NB4 (cell line): Measurements from ENCODE around the gene GDF3.

ENCODE experiments used
- DNase-seq: peaks from one replicate; pipeline ENCODE4 v3.0.0; 2010; ENCODE audit warnings: low read depth
- H3K4me3 ChIP-seq: one replicate; pipeline ENCODE4 v1.5.1; 2011; ENCODE audit warnings: mild to moderate bottlenecking, low read depth, low read length, moderate library complexity
- CTCF ChIP-seq: IDR thresholded peaks from one replicate; pipeline ENCODE4 v1.5.1; 2012; ENCODE audit warnings: low read depth, low read length
- MAX ChIP-seq: IDR thresholded peaks from 2 replicates; pipeline ENCODE4 v1.6.1; 2011; ENCODE audit warnings: low read depth, low read length
- MYC ChIP-seq: IDR thresholded peaks from 2 replicates; pipeline ENCODE4 v1.6.1; 2011; ENCODE audit warnings: low read depth, low read length
- POLR2A ChIP-seq: IDR thresholded peaks from 2 replicates; pipeline ENCODE4 v1.6.1; 2011; ENCODE audit warnings: mild to moderate bottlenecking; ENCODE audit not compliant: insufficient read length; ENCODE audit errors: extremely low read depth

GDF3 gene

GRCh38 chr12:7661741-7662140 lies 33.8 kb downstream of the GDF3 start:
- TF ChIP-seq MAX (no peak), MYC (no peak)
- H3K4me3 ChIP-seq: no peak overlapping the region

GRCh38 chr12:7656121-7656520 lies 39.5 kb downstream of the GDF3 start:
- TF ChIP-seq MAX (no peak), CTCF (no peak)
- no peak for DNase-seq
- H3K4me3 ChIP-seq: no peak overlapping the region

More at GRCh38 chr12:7661741-7662140, 33.8 kb downstream of the GDF3 start:
- no peak for DNase-seq

- TF ChIP-seq MYC: no peak
- TF ChIP-seq CTCF: no peak
- no peak for TF ChIP-seq POLR2A
- TF ChIP-seq MAX: no peak
- DNase-seq: no peak
- no peak overlapping the region for H3K4me3 ChIP-seq
Observed at GRCh38 chr12:7650091-7650490, 45.5 kb downstream of the GDF3 start.

GRCh38 chr12:7647071-7647470 lies 48.5 kb downstream of the GDF3 start:
- no peak for DNase-seq
- TF ChIP-seq POLR2A (no peak), MYC (no peak), CTCF (no peak), MAX (no peak)
- H3K4me3 ChIP-seq: no peak overlapping the region

GRCh38 chr12:7646178-7646475 lies 49.4 kb downstream of the GDF3 start:
- no peak for TF ChIP-seq MYC
- TF ChIP-seq POLR2A: no peak
- TF ChIP-seq MAX: no peak
- TF ChIP-seq CTCF: no peak
- no peak for DNase-seq

GRCh38 chr12:7645395-7646177 lies 50.0 kb downstream of the GDF3 start:
- no peak for TF ChIP-seq MAX
- TF ChIP-seq CTCF: peak; percentile 84
- TF ChIP-seq POLR2A: no peak
- TF ChIP-seq MYC: no peak
- DNase-seq: peak; percentile 39
- no peak overlapping the region for H3K4me3 ChIP-seq

More at GRCh38 chr12:7646178-7646475, 49.4 kb downstream of the GDF3 start:
- no peak overlapping the region for H3K4me3 ChIP-seq
